ENCODE measurements around the gene COL6A3. TPM values are rescaled to one million over a fixed set of nuclear protein-coding genes. Genes with fewer than 3 reads are reported as not detected.

The COL6A3 gene
- polyA plus RNA-seq, 3 donors = 47.7 to 137 (median 66.2) TPM

Other genes with a start within 250 kb of the COL6A3 start
- 10 to 100 TPM in 2 of 3 donors, 1 to 10 TPM in 1; 9.5 to 15.0 (median 14.4) TPM for gene MLPH, start 73.1 kb upstream of the COL6A3 start, polyA plus RNA-seq
- gene PRLH, start 152.4 kb upstream of the COL6A3 start, polyA plus RNA-seq = not detected
- 10 to 100 TPM in 1 of 3 donors, 1 to 10 TPM in 2; 1.1 to 22.7 (median 3.9) TPM for gene RAB17, start 176.6 kb upstream of the COL6A3 start, polyA plus RNA-seq
- 10 to 100 TPM; 17.8 to 54.7 (median 51.5) TPM for gene LRRFIP1, start 213.4 kb upstream of the COL6A3 start, polyA plus RNA-seq

Data from adipose tissue (tissue), 3 donors.